CD8-positive, alpha-beta memory T cell (primary cell): ENCODE data around the gene CAPN6. TPM values are rescaled to one million over a fixed set of nuclear protein-coding genes. Genes with fewer than 3 reads are reported as not detected.
A peak's percentile ranks its signal among the peaks of the same experiment; 100 is the strongest.

Experiments used
- CTCF ChIA-PET: fragments of 350-600 bp; sonication (Branson Sonifier 250); formaldehyde crosslinking; loops from one replicate; lab custom pipeline; 2021; ENCODE audit warnings: antibody characterized with exemption; lab: Charles Lee
- POLR2A ChIA-PET: fragments of 350-600 bp; sonication (Branson Sonifier 250); formaldehyde crosslinking; loops from one replicate; lab custom pipeline; 2021; ENCODE audit warnings: antibody characterized with exemption; lab: Charles Lee
- DNase-seq, 5 donors: peaks; one replicate each; pipeline versions ENCODE4 v3.0.0 to v3.0.0-alpha.2; 2020 to 2022; ENCODE audit warnings: mixed read lengths in 1 of 5
- H3K27ac ChIP-seq: one replicate; pipeline ENCODE4 v1.7.0; 2013; ENCODE audit warnings: low read depth, mild to moderate bottlenecking, low read length, moderate library complexity
- H3K27me3 ChIP-seq: 2 replicates; pipeline ENCODE4 v1.7.0; 2013; ENCODE audit warnings: low read length, mild to moderate bottlenecking; ENCODE audit not compliant: insufficient read depth, poor library complexity, severe bottlenecking
- H3K36me3 ChIP-seq: 2 replicates; pipeline ENCODE4 v1.7.0; 2013; ENCODE audit warnings: mild to moderate bottlenecking, low read length, moderate library complexity; ENCODE audit not compliant: insufficient read depth
- H3K4me1 ChIP-seq: 2 replicates; pipeline ENCODE4 v1.7.0; 2013; ENCODE audit warnings: mild to moderate bottlenecking, low read length, moderate library complexity; ENCODE audit not compliant: insufficient read depth
- H3K4me3 ChIP-seq: 2 replicates; pipeline ENCODE4 v1.7.0; 2013; ENCODE audit warnings: mild to moderate bottlenecking, low read length
- H3K9me3 ChIP-seq: 2 replicates; pipeline ENCODE4 v1.7.0; 2013; ENCODE audit warnings: mild to moderate bottlenecking, low read length
- H3K27ac Mint-ChIP-seq, 8 donors: one replicate each; pipeline ENCODE4 v1.8.0; 2020 to 2021; ENCODE audit warnings: mixed read lengths in 8 of 8, mild to moderate bottlenecking in 6 of 8, inconsistent platforms in 3 of 8, moderate library complexity in 3 of 8
- H3K27me3 Mint-ChIP-seq, 2 donors: one replicate each; pipeline ENCODE4 v1.8.0; 2020 to 2021; ENCODE audit warnings: mixed read lengths in 2 of 2, mild to moderate bottlenecking in 1 of 2, moderate library complexity in 1 of 2
- H3K36me3 Mint-ChIP-seq, 3 donors: one replicate each; pipeline ENCODE4 v1.8.0; 2020 to 2021; ENCODE audit warnings: mixed read lengths in 3 of 3, inconsistent platforms in 1 of 3, mild to moderate bottlenecking in 1 of 3
- H3K4me1 Mint-ChIP-seq, 3 donors: one replicate each; pipeline ENCODE4 v1.8.0; 2020 to 2021; ENCODE audit warnings: mixed read lengths in 3 of 3, inconsistent platforms in 1 of 3, mild to moderate bottlenecking in 1 of 3
- H3K4me3 Mint-ChIP-seq, 7 donors: one replicate each; pipeline ENCODE4 v1.8.0; 2020 to 2021; ENCODE audit warnings: mixed read lengths in 7 of 7, mild to moderate bottlenecking in 6 of 7, moderate library complexity in 4 of 7, inconsistent platforms in 2 of 7
- H3K9me3 Mint-ChIP-seq, 5 donors: one replicate each; pipeline ENCODE4 v1.8.0; 2020 to 2022; ENCODE audit warnings: mixed read lengths in 5 of 5, mild to moderate bottlenecking in 3 of 5, moderate library complexity in 2 of 5, inconsistent platforms in 1 of 5
- polyA plus RNA-seq: library from polyadenylated mRNA; unstranded; fragments of 300-500 nt; fragmentation: Illumina TruSeq; gene quantifications from one replicate; pipeline ENCODE4 v1.2.3, GENCODE V29; 2021
- total RNA-seq, 2 experiments: library from RNA; stranded (reverse); gene quantifications; one replicate each; pipeline ENCODE4 v1.2.3, GENCODE V29; 2021

Gene CAPN6
- total and polyA plus RNA-seq, 3 experiments from 2014 or later: not detected

GRCh38 chrX:111257733-111258132 is 12.6 kb downstream of the CAPN6 start:
- DNase-seq: no peak
- no peak overlapping the region for H3K27ac ChIP-seq
- Mint-ChIP-seq H3K9me3 (no peaks in the 10 kb centered on the region), H3K27me3 (peaks cover 0 to 7% of the 10 kb centered on the region in 2 donors), H3K27ac (no peak overlapping the region), H3K4me1 (no peaks in the 10 kb centered on the region), H3K4me3 (peak overlapping the region in 1 of 7 donors; percentile 24), H3K36me3 (no peaks in the 10 kb centered on the region)
- no peak overlapping the region for H3K4me3 ChIP-seq
- POLR2A ChIA-PET: no interaction called here
- no peaks in the 10 kb centered on the region for H3K9me3 ChIP-seq
- no peaks in the 10 kb centered on the region for H3K36me3 ChIP-seq
- CTCF ChIA-PET: no interaction called here
- H3K27me3 ChIP-seq: no peaks in the 10 kb centered on the region
- no peaks in the 10 kb centered on the region for H3K4me1 ChIP-seq

- Mint-ChIP-seq H3K27ac (no peak overlapping the region), H3K9me3 (no peaks in the 10 kb centered on the region), H3K4me1 (no peaks in the 10 kb centered on the region), H3K4me3 (no peak overlapping the region), H3K36me3 (no peaks in the 10 kb centered on the region), H3K27me3 (peaks cover 6 to 8% of the 10 kb centered on the region in 2 donors)
- no peak overlapping the region for H3K4me3 ChIP-seq
- H3K9me3 ChIP-seq: no peaks in the 10 kb centered on the region
- ChIA-PET POLR2A (no interaction called here), CTCF (no interaction called here)
- H3K27me3 ChIP-seq: no peaks in the 10 kb centered on the region
- H3K4me1 ChIP-seq: no peaks in the 10 kb centered on the region
- no peak overlapping the region for H3K27ac ChIP-seq
- DNase-seq: no peak
- no peaks in the 10 kb centered on the region for H3K36me3 ChIP-seq
Observed at GRCh38 chrX:111254896-111255693, 15.2 kb downstream of the CAPN6 start.

GRCh38 chrX:111244235-111244750 is 26.0 kb downstream of the CAPN6 start:
- H3K4me1 ChIP-seq: no peaks in the 10 kb centered on the region
- Mint-ChIP-seq H3K4me3 (no peak overlapping the region), H3K9me3 (no peaks in the 10 kb centered on the region), H3K27ac (no peak overlapping the region), H3K27me3 (peaks cover 10 to 11% of the 10 kb centered on the region in 2 donors), H3K36me3 (no peaks in the 10 kb centered on the region), H3K4me1 (no peaks in the 10 kb centered on the region)
- H3K9me3 ChIP-seq: no peaks in the 10 kb centered on the region
- no peaks in the 10 kb centered on the region for H3K36me3 ChIP-seq
- H3K27ac ChIP-seq: no peak overlapping the region
- no peak for DNase-seq
- ChIA-PET POLR2A (no interaction called here), CTCF (no interaction called here)
- H3K4me3 ChIP-seq: no peak overlapping the region
- H3K27me3 ChIP-seq: no peaks in the 10 kb centered on the region

GRCh38 chrX:111216293-111216801 is 53.9 kb downstream of the CAPN6 start:
- Mint-ChIP-seq H3K36me3 (no peaks in the 10 kb centered on the region), H3K27ac (no peak overlapping the region), H3K4me1 (no peaks in the 10 kb centered on the region), H3K4me3 (no peak overlapping the region), H3K9me3 (no peaks in the 10 kb centered on the region), H3K27me3 (peaks cover 3 to 9% of the 10 kb centered on the region in 2 donors)
- H3K4me1 ChIP-seq: no peaks in the 10 kb centered on the region
- H3K36me3 ChIP-seq: no peaks in the 10 kb centered on the region
- CTCF ChIA-PET: no interaction called here
- no peak overlapping the region for H3K27ac ChIP-seq
- H3K4me3 ChIP-seq: no peak overlapping the region
- DNase-seq: no peak
- H3K9me3 ChIP-seq: no peaks in the 10 kb centered on the region
- POLR2A ChIA-PET: no interaction called here
- H3K27me3 ChIP-seq: no peaks in the 10 kb centered on the region

- Mint-ChIP-seq H3K27ac (no peak overlapping the region), H3K36me3 (no peaks in the 10 kb centered on the region), H3K4me3 (no peak overlapping the region), H3K4me1 (no peaks in the 10 kb centered on the region), H3K9me3 (no peaks in the 10 kb centered on the region), H3K27me3 (peaks cover 0 to 3% of the 10 kb centered on the region in 2 donors)
- ChIA-PET POLR2A (no interaction called here), CTCF (no interaction called here)
- Histone ChIP-seq H3K27me3 (no peaks in the 10 kb centered on the region), H3K27ac (no peak overlapping the region), H3K36me3 (no peaks in the 10 kb centered on the region), H3K9me3 (no peaks in the 10 kb centered on the region), H3K4me3 (no peak overlapping the region), H3K4me1 (no peaks in the 10 kb centered on the region)
- DNase-seq: no peak
Observed at GRCh38 chrX:111207851-111208250, 62.4 kb downstream of the CAPN6 start.

- Histone ChIP-seq H3K9me3 (no peaks in the 10 kb centered on the region), H3K27me3 (no peaks in the 10 kb centered on the region), H3K4me1 (no peaks in the 10 kb centered on the region), H3K27ac (no peak overlapping the region), H3K36me3 (no peaks in the 10 kb centered on the region), H3K4me3 (no peak overlapping the region)
- H3K36me3 Mint-ChIP-seq: no peaks in the 10 kb centered on the region
- H3K4me3 Mint-ChIP-seq: no peak overlapping the region
- no peaks in the 10 kb centered on the region for H3K4me1 Mint-ChIP-seq
- DNase-seq: no peak
- H3K9me3 Mint-ChIP-seq: no peaks in the 10 kb centered on the region
- CTCF ChIA-PET: no interaction called here
- H3K27me3 Mint-ChIP-seq: no peaks in the 10 kb centered on the region
- POLR2A ChIA-PET: no interaction called here
- no peak overlapping the region for H3K27ac Mint-ChIP-seq
Observed at GRCh38 chrX:111200327-111200726, 70.0 kb downstream of the CAPN6 start.

- Mint-ChIP-seq H3K27me3 (peaks cover 0 to 2% of the 10 kb centered on the region in 2 donors), H3K9me3 (no peaks in the 10 kb centered on the region), H3K4me3 (no peak overlapping the region), H3K4me1 (no peaks in the 10 kb centered on the region), H3K27ac (no peak overlapping the region), H3K36me3 (no peaks in the 10 kb centered on the region)
- Histone ChIP-seq H3K9me3 (no peaks in the 10 kb centered on the region), H3K27me3 (no peaks in the 10 kb centered on the region), H3K4me3 (no peak overlapping the region), H3K4me1 (no peaks in the 10 kb centered on the region), H3K36me3 (no peaks in the 10 kb centered on the region), H3K27ac (no peak overlapping the region)
- no peak for DNase-seq
- ChIA-PET POLR2A (no interaction called here), CTCF (no interaction called here)
Observed at GRCh38 chrX:111199505-111199904, 70.8 kb downstream of the CAPN6 start.
